HepG2 (cell line): ENCODE data around the gene KLF6. TPM values are rescaled to one million over a fixed set of nuclear protein-coding genes. Genes with fewer than 3 reads are reported as not detected.

Experiments used
- ATAC-seq: fragments of 200-7000 bp; cut with Tn5 transposase; 3 replicates; pipeline ENCODE4 v1.9.1; 2020; ENCODE audit warnings: mild to moderate bottlenecking, moderate library complexity
- BruUV-seq: library from RNA; stranded (reverse); fragments of 400-500 nt; replicated peaks from 2 replicates; lab custom pipeline; 2021; lab: Mats Ljungman, UMichigan
- CTCF ChIA-PET: fragments of 300-600 bp; formaldehyde crosslinking; extraction: SDS; loops from one replicate; lab custom pipeline; 2021; ENCODE audit warnings: low total read pairs, inconsistent platforms, low intra/inter-chr PET ratio; lab: Yijun Ruan, JAX
- POLR2A ChIA-PET: fragments of 350-600 bp; sonication (Branson Sonifier 250); formaldehyde crosslinking; loops from one replicate; lab custom pipeline; 2020; ENCODE audit warnings: antibody characterized with exemption, inconsistent platforms; lab: Yijun Ruan, JAX
- DNase-seq: peaks from one replicate; pipeline ENCODE4 v3.0.0-alpha.2; 2015; ENCODE audit warnings: low spot score
- FAIRE-seq: peaks from 3 replicates; lab custom pipeline; 2011; peaks lifted over from hg19 to GRCh38; lab: Jason Lieb, UNC
- H2AFZ ChIP-seq: one replicate; pipeline ENCODE4 v1.6.1; 2011; ENCODE audit warnings: low read length, inconsistent platforms
- H3K27ac ChIP-seq: fragments of 300-600 bp; 3 replicates; pipeline ENCODE4 v1.8.0; 2011; ENCODE audit warnings: mixed run types, mild to moderate bottlenecking, mixed read lengths, low read length, inconsistent platforms; ENCODE audit not compliant: insufficient read depth; ENCODE audit errors: extremely low read length
- H3K27me3 ChIP-seq, 2 experiments: fragments of 200-600 bp in 1 of 2; 2 replicates in 1 of 2; 3 replicates in 1 of 2; pipeline versions ENCODE4 v1.6.0 to v1.8.0; 2011; ENCODE audit warnings: low read length in 2 of 2, mild to moderate bottlenecking in 2 of 2, moderate library complexity in 2 of 2, inconsistent platforms in 1 of 2; ENCODE audit not compliant: insufficient read depth in 2 of 2, control insufficient read depth in 1 of 2
- H3K36me3 ChIP-seq, 2 experiments: fragments of 200-600 bp in 1 of 2; replicated peaks in 1 of 2; 2 replicates in 1 of 2; 3 replicates in 1 of 2; pipeline versions ENCODE4 v1.5.1 to v1.8.0; 2011; ENCODE audit warnings: low read length in 2 of 2, inconsistent platforms in 1 of 2; ENCODE audit not compliant: insufficient read depth in 2 of 2, control insufficient read depth in 1 of 2
- H3K4me1 ChIP-seq: 2 replicates; pipeline ENCODE4 v1.5.1; 2012; ENCODE audit warnings: low read length, inconsistent platforms; ENCODE audit not compliant: insufficient read depth
- H3K4me2 ChIP-seq: 2 replicates; pipeline ENCODE4 v1.6.0; 2011; ENCODE audit warnings: low read depth, low read length, inconsistent platforms
- H3K4me3 ChIP-seq, 3 experiments: fragments of 200-600 bp in 1 of 3; sonication (generic), shearing (Covaris generic) in 1 of 3; replicated peaks in 1 of 3; 2 replicates each; pipeline ENCODE4 v1.5.1; 2011 to 2016; ENCODE audit warnings: low read length in 3 of 3, inconsistent platforms in 2 of 3, low read depth in 2 of 3, mild to moderate bottlenecking in 2 of 3, control low read depth in 1 of 3, mixed read lengths in 1 of 3; ENCODE audit not compliant: insufficient read depth in 1 of 3
- H3K79me2 ChIP-seq: one replicate; pipeline ENCODE4 v1.6.1; 2011; ENCODE audit warnings: low read length, inconsistent platforms; ENCODE audit not compliant: insufficient read depth
- H3K9ac ChIP-seq: 2 replicates; pipeline ENCODE4 v1.6.0; 2011; ENCODE audit warnings: mild to moderate bottlenecking, low read depth, low read length, inconsistent platforms; ENCODE audit not compliant: insufficient read depth
- H3K9me3 ChIP-seq: 2 replicates; pipeline ENCODE4 v1.5.1; 2012; ENCODE audit warnings: mild to moderate bottlenecking, low read length
- H4K20me1 ChIP-seq: 2 replicates; pipeline ENCODE4 v1.6.0; 2011; ENCODE audit warnings: inconsistent platforms, mild to moderate bottlenecking, low read length, moderate library complexity; ENCODE audit not compliant: insufficient read depth
- ADNP ChIP-seq: sonication (generic); formaldehyde crosslinking; IDR thresholded peaks from 2 replicates; pipeline ENCODE4 v1.4.0; 2020; ENCODE audit warnings: missing genetic modification reagents
- KLF13 ChIP-seq: sonication (generic); formaldehyde crosslinking; IDR thresholded peaks from 2 replicates; pipeline ENCODE4 v1.4.0; 2020; ENCODE audit warnings: mild to moderate bottlenecking, missing genetic modification reagents
- MAX ChIP-seq: IDR thresholded peaks from 2 replicates; pipeline ENCODE4 v1.6.1; 2012; ENCODE audit warnings: inconsistent platforms
- MED1 ChIP-seq: sonication (generic); formaldehyde crosslinking; IDR thresholded peaks from 2 replicates; pipeline ENCODE4 v1.4.0; 2020; ENCODE audit warnings: missing genetic modification reagents
- MEF2D ChIP-seq: sonication (generic); formaldehyde crosslinking; IDR thresholded peaks from 2 replicates; pipeline ENCODE4 v1.5.1; 2020; ENCODE audit warnings: mild to moderate bottlenecking, missing genetic modification reagents
- NCOA1 ChIP-seq: sonication (generic); formaldehyde crosslinking; IDR thresholded peaks from 2 replicates; pipeline ENCODE4 v1.9.0; 2021; ENCODE audit warnings: missing genetic modification reagents
- RFXAP ChIP-seq: sonication (generic); formaldehyde crosslinking; IDR thresholded peaks from 2 replicates; pipeline ENCODE4 v1.4.0; 2020; ENCODE audit warnings: missing genetic modification reagents, borderline replicate concordance
- SAP130 ChIP-seq: IDR thresholded peaks from 2 replicates; pipeline ENCODE4 v1.6.1; 2016; ENCODE audit warnings: low read depth
- SKI ChIP-seq: fragments of 450-650 bp; IDR thresholded peaks from one replicate; pipeline ENCODE4 v1.6.1; 2018; ENCODE audit warnings: mild to moderate bottlenecking; ENCODE audit not compliant: partially characterized antibody
- TARDBP ChIP-seq: sonication (generic); formaldehyde crosslinking; IDR thresholded peaks from 2 replicates; pipeline ENCODE4 v1.8.0; 2022; ENCODE audit warnings: mild to moderate bottlenecking, missing genetic modification reagents
- ZC3H4 ChIP-seq: sonication (generic); formaldehyde crosslinking; IDR thresholded peaks from 2 replicates; pipeline ENCODE4 v1.4.0; 2020; ENCODE audit warnings: missing genetic modification reagents, borderline replicate concordance
- ZKSCAN5 ChIP-seq: sonication (generic); formaldehyde crosslinking; IDR thresholded peaks from 2 replicates; pipeline ENCODE4 v1.5.1; 2020; ENCODE audit warnings: mild to moderate bottlenecking, missing genetic modification reagents
- ZNF484 ChIP-seq: sonication (generic); formaldehyde crosslinking; IDR thresholded peaks from 2 replicates; pipeline ENCODE4 v1.5.1; 2020; ENCODE audit warnings: mild to moderate bottlenecking, low read depth, missing genetic modification reagents, borderline replicate concordance
- ZNF773 ChIP-seq: sonication (generic); formaldehyde crosslinking; IDR thresholded peaks from 2 replicates; pipeline ENCODE4 v1.4.0; 2020; ENCODE audit warnings: missing genetic modification reagents, borderline replicate concordance
- ZNF784 ChIP-seq: sonication (generic); formaldehyde crosslinking; IDR thresholded peaks from 2 replicates; pipeline ENCODE4 v1.5.1; 2020; ENCODE audit warnings: missing genetic modification reagents, mild to moderate bottlenecking, borderline replicate concordance
- ZNF792 ChIP-seq: IDR thresholded peaks from 2 replicates; pipeline ENCODE4 v1.6.1; 2016
- ZSCAN30 ChIP-seq: sonication (generic); formaldehyde crosslinking; IDR thresholded peaks from 2 replicates; pipeline ENCODE4 v1.5.0; 2020; ENCODE audit warnings: mild to moderate bottlenecking, missing genetic modification reagents
- WGBS: methylation state at CpG from one replicate; pipeline ENCODE4 v1.1.6; 2017; ENCODE audit warnings: low lambda C conversion rate; 5-methylcytosine and 5-hydroxymethylcytosine counted together
- in situ Hi-C: cut with HindIII; loops from 2 replicates; pipeline ENCODE4 v1.10.0; 2017; ENCODE audit warnings: low pct_unique_long_range_greater_than_20kb; ENCODE audit not compliant: extremely low pct_ligation_motif_present
- intact Hi-C: fragments of 100-400 bp; cut with micrococcal nuclease; formaldehyde crosslinking; loops from one replicate; pipeline ENCODE4 v1.10.0; 2022; ENCODE audit not compliant: unreplicated experiment
- polyA plus RNA-seq, 8 experiments: library from polyadenylated mRNA; depleted of rRNA in 3 of 8; stranded (reverse) in 7 of 8; unstranded in 1 of 8; fragments of >200 nt; fragmentation: Illumina TruSeq in 4 of 8; extraction: Trizol in 4 of 8; gene quantifications; 2 replicates each; pipeline versions ENCODE4 v1.2.1 to v1.2.3, GENCODE V29; 2011 to 2016; ENCODE audit warnings: low read depth in 4 of 8, missing spikeins in 1 of 8, mixed read lengths in 1 of 8; ENCODE audit not compliant: insufficient read depth in 1 of 8
- total RNA-seq, 5 experiments: library from RNA; depleted of rRNA; stranded (reverse); fragments of >200 nt; fragmentation: Illumina TruSeq; extraction: Trizol; gene quantifications; 2 replicates each; pipeline ENCODE4 v1.2.3, GENCODE V29; 2016; ENCODE audit warnings: low read depth in 1 of 5
- TF ChIP-seq, protein P1 (sequence below): sonication (generic); formaldehyde crosslinking; IDR thresholded peaks from 2 replicates; pipeline ENCODE4 v1.5.0; 2020; ENCODE audit warnings: mild to moderate bottlenecking, missing genetic modification reagents, borderline replicate concordance

KLF6 gene
- total and polyA plus RNA-seq, 2 of the 13 experiments (the other 11 are each of a cell fraction or from before 2014, with no cell fraction given): 27.0 to 71.9 TPM

DNA sequence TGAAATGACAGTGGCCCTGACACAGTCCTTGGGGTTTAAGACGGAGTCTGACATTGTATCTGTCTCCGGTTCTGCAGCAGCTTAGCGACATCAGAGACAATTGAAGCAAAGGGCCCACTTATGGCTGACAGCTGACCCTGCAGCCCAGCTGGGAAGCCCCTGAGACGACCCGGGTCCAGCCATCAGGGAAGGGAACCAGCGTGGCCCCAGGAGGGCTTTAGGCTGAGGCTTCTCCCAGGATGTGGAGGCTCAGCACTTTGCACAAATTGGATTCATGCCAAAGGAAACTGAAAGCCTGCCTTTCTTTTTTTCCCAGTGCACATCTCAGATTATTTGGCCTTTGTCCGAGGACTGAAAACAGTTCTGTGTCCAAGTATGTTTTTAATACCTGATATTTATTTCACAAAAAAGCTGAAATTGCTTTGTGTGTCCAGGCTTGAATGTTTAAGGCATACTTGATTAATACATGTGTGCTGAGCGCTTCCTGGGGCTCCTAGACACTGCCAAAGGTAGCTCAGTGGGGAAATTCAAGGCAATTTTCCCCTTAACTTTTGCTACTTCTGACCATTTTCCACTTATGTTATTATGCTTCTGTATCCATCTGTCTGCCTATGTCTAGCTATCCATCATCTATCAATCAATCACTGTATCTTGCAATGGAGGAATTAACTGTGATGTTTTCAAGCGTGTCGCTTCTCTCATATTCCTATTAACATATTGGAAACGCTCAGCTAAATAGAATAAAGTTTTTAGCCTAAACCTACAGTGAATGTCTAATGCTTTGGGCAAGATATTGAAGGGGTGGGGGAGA lies 34.8 kb downstream of the KLF6 start (continued):
- TF ChIP-seq KLF13 (CRISPR knock-in tag): no peak
- no peak for TF ChIP-seq NCOA1
- no peak for TF ChIP-seq RFXAP (CRISPR knock-in tag)
- TF ChIP-seq, all 625 proteins: peak for 13

GRCh38 chr10:3749600-3749999 lies 35.4 kb downstream of the KLF6 start:
- in situ Hi-C loops (no loop called here), intact Hi-C loops (loop anchor here (2.0 kb wide), 1 partner anchor 15 kb away; no protein-coding TSS in a partner anchor)
- peak overlapping the region; percentile 4 to 53 (median 52); a peak in 5 of 6 replicates for H3K4me3 ChIP-seq
- ChIA-PET POLR2A (interaction anchor here (1.2 to 2.5 kb wide), 3 partner anchors 9 to 36 kb away, joined by 3 to 11 read pairs (median 3); partner anchors contain the start of gene KLF6), CTCF (no interaction called here)
- no peak overlapping the region for H3K27ac ChIP-seq
- H4K20me1 ChIP-seq: no peaks in the 10 kb centered on the region
- peak overlapping the region; percentile 15 for H2AFZ ChIP-seq
- no peak overlapping the region; the same call in 1 of the 2 replicates for H3K9ac ChIP-seq
- BruUV-seq: no TSS peak
- H3K79me2 ChIP-seq: no peaks in the 10 kb centered on the region
- no peaks in the 10 kb centered on the region for H3K36me3 ChIP-seq
- H3K9me3 ChIP-seq: no peaks in the 10 kb centered on the region
- DNase-seq (peak; percentile 31), ATAC-seq (peak; percentile 19; the same call in 1 of the 3 replicates), FAIRE-seq (no peak)
- WGBS: 7% methylated on average over 9 of the region's 9 CpGs
- peaks cover 78% of the 10 kb centered on the region for H3K4me1 ChIP-seq
- H3K4me2 ChIP-seq: peak overlapping the region; percentile 81
- no peaks in the 10 kb centered on the region for H3K27me3 ChIP-seq
- TF ChIP-seq ADNP (CRISPR knock-in tag) (no peak), SAP130 (CRISPR knock-in tag) (0 out of 2 replicates have a peak, but pooled peaks have one; percentile 3), ZNF484 (CRISPR knock-in tag) (no peak), MED1 (CRISPR knock-in tag) (peak; percentile 31; the same call in 1 of the 2 replicates), ZNF792 (CRISPR knock-in tag) (no peak), TARDBP (no peak), MEF2D (CRISPR knock-in tag) (0 out of 2 replicates have a peak, but pooled peaks have one; percentile 71), ZNF773 (CRISPR knock-in tag) (no peak), MAX (0 out of 2 replicates have a peak, but pooled peaks have one; percentile 4), ZNF784 (CRISPR knock-in tag) (no peak), ZKSCAN5 (CRISPR knock-in tag) (no peak), ZC3H4 (CRISPR knock-in tag) (no peak), ZSCAN30 (no peak), SKI (no peak)
- TF ChIP-seq, protein P1, sequence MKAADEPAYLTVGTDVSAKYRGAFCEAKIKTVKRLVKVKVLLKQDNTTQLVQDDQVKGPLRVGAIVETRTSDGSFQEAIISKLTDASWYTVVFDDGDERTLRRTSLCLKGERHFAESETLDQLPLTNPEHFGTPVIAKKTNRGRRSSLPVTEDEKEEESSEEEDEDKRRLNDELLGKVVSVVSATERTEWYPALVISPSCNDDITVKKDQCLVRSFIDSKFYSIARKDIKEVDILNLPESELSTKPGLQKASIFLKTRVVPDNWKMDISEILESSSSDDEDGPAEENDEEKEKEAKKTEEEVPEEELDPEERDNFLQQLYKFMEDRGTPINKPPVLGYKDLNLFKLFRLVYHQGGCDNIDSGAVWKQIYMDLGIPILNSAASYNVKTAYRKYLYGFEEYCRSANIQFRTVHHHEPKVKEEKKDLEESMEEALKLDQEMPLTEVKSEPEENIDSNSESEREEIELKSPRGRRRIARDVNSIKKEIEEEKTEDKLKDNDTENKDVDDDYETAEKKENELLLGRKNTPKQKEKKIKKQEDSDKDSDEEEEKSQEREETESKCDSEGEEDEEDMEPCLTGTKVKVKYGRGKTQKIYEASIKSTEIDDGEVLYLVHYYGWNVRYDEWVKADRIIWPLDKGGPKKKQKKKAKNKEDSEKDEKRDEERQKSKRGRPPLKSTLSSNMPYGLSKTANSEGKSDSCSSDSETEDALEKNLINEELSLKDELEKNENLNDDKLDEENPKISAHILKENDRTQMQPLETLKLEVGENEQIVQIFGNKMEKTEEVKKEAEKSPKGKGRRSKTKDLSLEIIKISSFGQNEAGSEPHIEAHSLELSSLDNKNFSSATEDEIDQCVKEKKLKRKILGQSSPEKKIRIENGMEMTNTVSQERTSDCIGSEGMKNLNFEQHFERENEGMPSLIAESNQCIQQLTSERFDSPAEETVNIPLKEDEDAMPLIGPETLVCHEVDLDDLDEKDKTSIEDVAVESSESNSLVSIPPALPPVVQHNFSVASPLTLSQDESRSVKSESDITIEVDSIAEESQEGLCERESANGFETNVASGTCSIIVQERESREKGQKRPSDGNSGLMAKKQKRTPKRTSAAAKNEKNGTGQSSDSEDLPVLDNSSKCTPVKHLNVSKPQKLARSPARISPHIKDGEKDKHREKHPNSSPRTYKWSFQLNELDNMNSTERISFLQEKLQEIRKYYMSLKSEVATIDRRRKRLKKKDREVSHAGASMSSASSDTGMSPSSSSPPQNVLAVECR: 0 out of 2 replicates have a peak, but pooled peaks have one; percentile 5
